Cardiac muscle cell (in vitro differentiated cells and primary cell): ENCODE results near the gene GABBR2. TPM values are rescaled to one million over a fixed set of nuclear protein-coding genes. Genes with fewer than 3 reads are reported as not detected.

Experiments
- DNase-seq, 2 donors: peaks; one replicate each; pipeline versions ENCODE4 v3.0.0 to v3.0.0-alpha.2; 2010 to 2017; ENCODE audit warnings: low read depth in 1 of 2, low spot score in 1 of 2
- H3K27ac ChIP-seq: fragments of 200-600 bp; sonication (generic); 2 replicates; pipeline ENCODE4 v1.5.1; 2016
- H3K27me3 ChIP-seq: fragments of 200-600 bp; sonication (generic); 2 replicates; pipeline ENCODE4 v1.6.0; 2016; ENCODE audit warnings: control low read depth
- H3K36me3 ChIP-seq: fragments of 200-600 bp; sonication (generic); 2 replicates; pipeline ENCODE4 v1.5.1; 2016; ENCODE audit warnings: control low read depth
- H3K4me1 ChIP-seq: fragments of 200-600 bp; sonication (generic); 2 replicates; pipeline ENCODE4 v1.8.1; 2017; ENCODE audit warnings: low read depth, mild to moderate bottlenecking, mixed run types
- H3K4me3 ChIP-seq: fragments of 200-600 bp; sonication (generic); 2 replicates; pipeline ENCODE4 v1.5.1; 2016; ENCODE audit warnings: mild to moderate bottlenecking
- H3K9me3 ChIP-seq: fragments of 200-600 bp; sonication (generic); 2 replicates; pipeline ENCODE4 v1.5.1; 2017; ENCODE audit warnings: low read depth, mild to moderate bottlenecking, control low read depth
- polyA plus RNA-seq: library from polyadenylated mRNA; unstranded; fragments of >200 nt; fragmentation: Nextera tagmentation; extraction: Ambion mirVana; gene quantifications from 2 replicates; pipeline ENCODE4 v1.2.1, GENCODE V29; 2016
- total RNA-seq: library from RNA; depleted of rRNA; stranded (reverse); fragments of >200 nt; gene quantifications from 2 replicates; pipeline ENCODE4 v1.2.3, GENCODE V29; 2016
- TF ChIP-seq, protein P1 (sequence below): IDR thresholded peaks from 2 replicates; pipeline ENCODE4 v1.5.1; 2012; ENCODE audit warnings: low read depth, mild to moderate bottlenecking, low read length

The GABBR2 gene
- total and polyA plus RNA-seq, 2 experiments from 2014 or later = 0.06 TPM; not detected in 1

DNA sequence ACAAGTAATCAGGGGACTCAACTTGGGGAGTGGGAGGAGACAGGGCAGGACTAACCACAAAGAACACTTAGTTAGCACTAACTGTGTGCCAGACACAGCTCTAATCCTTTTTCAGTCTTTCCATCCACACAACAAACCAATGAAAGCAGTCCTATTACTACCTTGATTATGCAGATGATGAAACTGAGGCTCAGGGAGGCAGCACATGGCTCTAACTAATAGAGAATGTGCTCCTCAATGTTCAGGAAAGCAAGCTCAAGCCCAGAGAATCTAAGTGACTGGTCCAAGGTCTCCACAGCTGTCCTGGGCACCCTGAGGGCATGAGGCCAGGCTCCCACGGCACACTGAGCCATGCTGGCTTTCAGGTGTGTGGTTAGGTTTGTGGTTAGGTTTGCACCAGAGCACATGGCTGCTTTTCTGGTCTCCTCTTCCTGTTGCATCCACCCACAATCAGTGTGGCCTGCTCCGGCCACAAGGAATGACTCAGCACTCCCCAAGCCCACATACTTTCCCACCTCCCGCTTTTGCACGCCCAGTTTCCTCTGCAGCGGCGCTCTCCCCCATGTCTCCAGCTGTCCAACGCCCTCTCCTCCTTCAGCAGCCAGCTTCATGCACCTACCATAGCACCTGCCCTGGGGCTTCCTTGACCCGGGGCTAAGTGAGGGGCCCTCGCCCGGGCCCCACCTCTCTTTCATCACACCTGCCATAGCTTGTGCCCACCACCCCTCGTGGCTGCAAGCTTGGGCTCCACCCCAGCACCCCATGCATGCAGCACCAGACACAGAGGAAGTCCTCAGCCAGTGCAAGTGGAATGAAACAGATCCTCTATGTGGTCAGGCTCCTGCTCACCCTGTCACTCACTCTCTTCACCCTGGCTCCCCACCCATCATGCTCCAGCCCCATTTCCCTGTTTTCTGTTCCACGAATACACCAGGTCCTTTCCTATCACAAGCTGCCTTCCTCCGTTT, 133.1 kb downstream of the GABBR2 start:
- H3K36me3 ChIP-seq = no peaks in the 10 kb centered on the region
- no peak overlapping the region for H3K4me3 ChIP-seq
- peak in 1 of 2 donors; percentile 87 for DNase-seq
- H3K4me1 ChIP-seq = no peaks in the 10 kb centered on the region
- H3K27me3 ChIP-seq = no peaks in the 10 kb centered on the region
- H3K27ac ChIP-seq = no peak overlapping the region
- no peaks in the 10 kb centered on the region for H3K9me3 ChIP-seq
- TF ChIP-seq, protein P1, sequence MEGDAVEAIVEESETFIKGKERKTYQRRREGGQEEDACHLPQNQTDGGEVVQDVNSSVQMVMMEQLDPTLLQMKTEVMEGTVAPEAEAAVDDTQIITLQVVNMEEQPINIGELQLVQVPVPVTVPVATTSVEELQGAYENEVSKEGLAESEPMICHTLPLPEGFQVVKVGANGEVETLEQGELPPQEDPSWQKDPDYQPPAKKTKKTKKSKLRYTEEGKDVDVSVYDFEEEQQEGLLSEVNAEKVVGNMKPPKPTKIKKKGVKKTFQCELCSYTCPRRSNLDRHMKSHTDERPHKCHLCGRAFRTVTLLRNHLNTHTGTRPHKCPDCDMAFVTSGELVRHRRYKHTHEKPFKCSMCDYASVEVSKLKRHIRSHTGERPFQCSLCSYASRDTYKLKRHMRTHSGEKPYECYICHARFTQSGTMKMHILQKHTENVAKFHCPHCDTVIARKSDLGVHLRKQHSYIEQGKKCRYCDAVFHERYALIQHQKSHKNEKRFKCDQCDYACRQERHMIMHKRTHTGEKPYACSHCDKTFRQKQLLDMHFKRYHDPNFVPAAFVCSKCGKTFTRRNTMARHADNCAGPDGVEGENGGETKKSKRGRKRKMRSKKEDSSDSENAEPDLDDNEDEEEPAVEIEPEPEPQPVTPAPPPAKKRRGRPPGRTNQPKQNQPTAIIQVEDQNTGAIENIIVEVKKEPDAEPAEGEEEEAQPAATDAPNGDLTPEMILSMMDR = no peak

DNA sequence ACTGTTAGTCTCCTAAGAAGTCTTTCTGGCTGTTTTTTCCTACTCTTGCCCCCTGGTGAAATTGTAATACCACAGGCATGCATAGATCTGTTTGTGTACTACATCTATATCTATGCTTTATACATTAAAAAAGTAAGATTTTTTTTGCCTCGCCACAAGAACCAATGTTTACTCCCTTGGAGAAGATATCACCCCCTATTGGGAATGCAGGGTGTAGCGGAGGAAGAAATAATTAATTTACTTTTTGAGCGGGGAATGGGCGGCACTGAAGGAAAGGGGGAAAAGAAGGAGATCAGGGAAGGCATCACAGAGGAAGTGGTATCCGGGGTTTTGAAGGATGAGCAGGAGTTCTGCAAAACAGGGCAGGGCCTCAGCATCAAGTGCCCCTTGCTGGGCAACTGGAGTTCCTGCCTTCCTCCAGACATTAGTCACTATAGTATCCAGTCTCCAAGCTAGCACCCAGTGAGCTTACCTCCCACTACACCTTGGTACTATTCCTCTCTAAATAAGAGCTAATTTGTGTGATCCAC, 134.9 kb downstream of the GABBR2 start:
- Histone ChIP-seq H3K4me1 (no peaks in the 10 kb centered on the region), H3K27me3 (no peaks in the 10 kb centered on the region), H3K4me3 (no peak overlapping the region), H3K27ac (no peak overlapping the region), H3K36me3 (no peaks in the 10 kb centered on the region), H3K9me3 (no peaks in the 10 kb centered on the region)
- TF ChIP-seq, protein P1 = no peak
- no peak for DNase-seq

DNA sequence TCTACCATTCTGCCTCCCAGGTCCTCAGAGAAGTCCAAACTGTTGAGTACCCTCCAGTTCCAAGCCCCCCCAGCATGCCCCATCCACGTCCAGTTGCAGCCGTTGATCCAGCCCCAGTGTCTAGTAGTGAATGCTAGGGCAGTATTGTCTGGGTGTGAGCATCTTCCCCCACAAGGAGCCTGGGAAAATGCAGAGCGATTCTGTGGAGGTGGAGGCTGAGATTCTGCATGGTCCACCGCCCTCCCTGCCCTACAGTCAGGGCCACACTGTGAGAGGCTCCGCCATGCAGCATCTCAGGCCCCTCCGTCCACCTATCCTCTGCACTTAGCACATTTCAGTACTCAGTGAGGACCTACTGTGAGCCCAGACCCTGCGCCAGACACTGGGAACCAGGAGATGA, 135.9 kb downstream of the GABBR2 start:
- Histone ChIP-seq H3K36me3 (no peaks in the 10 kb centered on the region), H3K27me3 (no peaks in the 10 kb centered on the region), H3K9me3 (no peaks in the 10 kb centered on the region), H3K4me3 (no peak overlapping the region), H3K4me1 (no peaks in the 10 kb centered on the region), H3K27ac (no peak overlapping the region)
- no peak for DNase-seq
- TF ChIP-seq, protein P1 = no peak

DNA sequence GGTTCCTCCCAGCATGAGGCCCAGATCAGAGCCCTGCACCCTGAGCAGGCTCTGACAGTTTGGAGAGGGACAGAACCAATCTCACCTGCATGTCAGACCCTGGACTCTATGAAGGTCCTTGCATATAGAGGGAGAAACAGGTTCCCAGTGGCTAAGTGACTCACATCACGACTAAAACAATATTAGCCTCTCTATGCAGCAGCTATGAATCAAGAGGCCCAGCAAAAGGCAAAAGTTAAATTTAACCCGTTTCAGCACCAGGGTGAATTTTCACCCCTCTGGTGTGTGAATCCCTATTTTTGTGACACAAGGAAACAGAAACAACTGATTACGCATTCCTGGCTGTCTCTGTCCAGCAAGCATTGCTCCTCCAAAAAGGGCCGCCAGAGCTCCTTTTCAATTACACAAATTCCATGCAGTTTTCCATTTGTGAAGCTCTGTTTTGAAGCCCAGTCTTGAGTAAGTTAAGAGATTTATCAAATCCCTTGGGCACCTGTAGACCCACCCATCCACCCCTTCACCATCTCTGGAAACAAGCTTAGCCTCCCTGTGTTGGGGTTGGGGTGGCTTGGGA, 136.6 kb downstream of the GABBR2 start:
- Histone ChIP-seq H3K9me3 (no peaks in the 10 kb centered on the region), H3K27ac (no peak overlapping the region), H3K27me3 (no peaks in the 10 kb centered on the region), H3K36me3 (no peaks in the 10 kb centered on the region), H3K4me1 (no peaks in the 10 kb centered on the region), H3K4me3 (no peak overlapping the region)
- no peak for DNase-seq
- TF ChIP-seq, protein P1 = no peak

DNA sequence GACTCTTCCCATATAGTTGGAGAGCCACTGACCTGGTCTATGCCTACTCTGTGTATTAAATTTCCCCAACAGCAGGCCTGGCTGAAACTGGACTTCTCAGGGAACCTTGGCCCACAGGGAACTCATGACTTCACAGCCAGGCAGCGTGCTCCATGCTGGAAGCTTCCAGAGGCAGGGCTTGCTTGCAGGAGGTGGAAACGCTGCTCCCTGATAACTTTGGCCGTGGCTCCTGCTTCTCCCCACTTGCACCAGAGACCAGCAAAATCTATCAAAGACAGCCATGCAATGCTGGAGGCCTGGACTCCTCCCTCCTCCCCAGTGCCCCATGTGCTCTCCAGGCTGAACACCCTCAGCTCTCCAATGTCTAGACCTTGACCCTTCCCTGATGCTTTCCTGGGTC, 137.1 kb downstream of the GABBR2 start:
- Histone ChIP-seq H3K4me1 (no peaks in the 10 kb centered on the region), H3K9me3 (no peaks in the 10 kb centered on the region), H3K27me3 (no peaks in the 10 kb centered on the region), H3K27ac (no peak overlapping the region), H3K4me3 (no peak overlapping the region), H3K36me3 (no peaks in the 10 kb centered on the region)
- no peak for DNase-seq
- TF ChIP-seq, protein P1 = no peak
